ENCODE data around the gene ARHGEF2. TPM values are rescaled to one million over a fixed set of nuclear protein-coding genes. Genes with fewer than 3 reads are reported as not detected.

Gene ARHGEF2
- total and polyA plus RNA-seq, 2 experiments from 2014 or later: 30.1 to 46.9 TPM

DNA sequence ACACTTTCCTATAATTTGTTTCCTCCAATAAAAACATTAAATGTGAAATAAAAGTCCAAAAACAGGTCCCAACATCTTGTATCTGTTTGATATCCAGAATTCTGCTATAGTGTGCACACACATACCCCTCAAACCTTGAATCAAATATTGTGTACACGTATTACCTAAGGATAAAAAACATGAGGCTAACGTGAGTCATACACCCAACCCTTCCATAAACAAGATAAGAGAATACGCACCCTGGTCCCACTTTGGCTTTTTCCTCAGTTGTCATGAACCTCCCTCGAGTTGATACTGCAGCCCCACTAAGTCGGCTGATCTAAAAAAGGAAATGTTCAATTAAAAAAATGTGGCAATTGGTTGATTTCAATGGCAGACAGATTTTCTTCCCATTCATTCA, 49.3 kb downstream of the ARHGEF2 start:
- Histone ChIP-seq H3K4me2 (no peak overlapping the region), H3K27ac (peak overlapping the region; percentile 27), H3K36me3 (replicated peaks; ENCODE audit: insufficient read depth, low read depth) (peaks cover 6% of the 10 kb centered on the region), H2AFZ (no peak overlapping the region), H3K79me2 (peaks cover 84% of the 10 kb centered on the region), H3K4me1 (ENCODE audit: insufficient read depth) (peaks cover 26% of the 10 kb centered on the region), H3K4me3 (no peak overlapping the region), H3K9me3 (ENCODE audit: low read depth) (no peaks in the 10 kb centered on the region), H4K20me1 (ENCODE audit: insufficient read depth, poor library complexity, severe bottlenecking) (peaks cover 34% of the 10 kb centered on the region), H3K27me3 (no peaks in the 10 kb centered on the region), H3K9me2 (replicated peaks; ENCODE audit: insufficient read depth) (no peaks in the 10 kb centered on the region)
- no peak for DNase-seq (ENCODE audit: low spot score)
- 66% methylated on average over 5 of the region's 5 CpGs for WGBS (ENCODE audit: low lambda C conversion rate, missing lambda C conversion rate)
- TF ChIP-seq, protein P1, sequence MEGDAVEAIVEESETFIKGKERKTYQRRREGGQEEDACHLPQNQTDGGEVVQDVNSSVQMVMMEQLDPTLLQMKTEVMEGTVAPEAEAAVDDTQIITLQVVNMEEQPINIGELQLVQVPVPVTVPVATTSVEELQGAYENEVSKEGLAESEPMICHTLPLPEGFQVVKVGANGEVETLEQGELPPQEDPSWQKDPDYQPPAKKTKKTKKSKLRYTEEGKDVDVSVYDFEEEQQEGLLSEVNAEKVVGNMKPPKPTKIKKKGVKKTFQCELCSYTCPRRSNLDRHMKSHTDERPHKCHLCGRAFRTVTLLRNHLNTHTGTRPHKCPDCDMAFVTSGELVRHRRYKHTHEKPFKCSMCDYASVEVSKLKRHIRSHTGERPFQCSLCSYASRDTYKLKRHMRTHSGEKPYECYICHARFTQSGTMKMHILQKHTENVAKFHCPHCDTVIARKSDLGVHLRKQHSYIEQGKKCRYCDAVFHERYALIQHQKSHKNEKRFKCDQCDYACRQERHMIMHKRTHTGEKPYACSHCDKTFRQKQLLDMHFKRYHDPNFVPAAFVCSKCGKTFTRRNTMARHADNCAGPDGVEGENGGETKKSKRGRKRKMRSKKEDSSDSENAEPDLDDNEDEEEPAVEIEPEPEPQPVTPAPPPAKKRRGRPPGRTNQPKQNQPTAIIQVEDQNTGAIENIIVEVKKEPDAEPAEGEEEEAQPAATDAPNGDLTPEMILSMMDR (IDR thresholded peaks at IDR 0.05; ENCODE audit: poor library complexity): no peak
- no peak for TF ChIP-seq EZH2 (IDR thresholded peaks at IDR 0.05; ENCODE audit: borderline replicate concordance)
- TF ChIP-seq EZH2phosphoT487 (IDR thresholded peaks at IDR 0.05; ENCODE audit: low read depth, severe bottlenecking, unreplicated experiment): no peak

DNA sequence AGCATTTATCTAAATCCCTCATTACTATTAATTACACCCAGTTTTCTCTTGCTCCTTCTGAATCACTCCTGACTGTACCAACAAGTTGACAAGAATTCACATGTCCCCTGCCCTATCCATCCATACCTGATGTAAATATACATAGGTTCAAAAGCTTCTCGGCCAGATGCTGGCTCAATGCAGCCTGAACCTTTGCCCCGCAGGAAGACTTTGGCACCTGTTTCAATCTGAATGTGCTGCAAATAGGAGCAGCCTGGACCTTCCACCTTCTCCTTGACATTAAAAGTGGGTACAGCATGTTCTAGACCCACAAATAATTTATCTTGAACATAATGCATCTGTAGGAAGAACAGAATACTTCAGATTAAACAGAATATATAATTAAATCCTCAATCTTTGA, 52.8 kb downstream of the ARHGEF2 start:
- DNase-seq (ENCODE audit: low spot score): no peak
- Histone ChIP-seq H3K4me2 (no peak overlapping the region), H3K27ac (no peak overlapping the region), H2AFZ (no peak overlapping the region), H3K9me2 (replicated peaks; ENCODE audit: insufficient read depth) (no peaks in the 10 kb centered on the region), H4K20me1 (ENCODE audit: insufficient read depth, poor library complexity, severe bottlenecking) (peaks cover 10% of the 10 kb centered on the region), H3K79me2 (peaks cover 67% of the 10 kb centered on the region), H3K4me1 (ENCODE audit: insufficient read depth) (no peaks in the 10 kb centered on the region), H3K4me3 (no peak overlapping the region), H3K36me3 (replicated peaks; ENCODE audit: insufficient read depth, low read depth) (peaks cover 12% of the 10 kb centered on the region), H3K9me3 (ENCODE audit: low read depth) (no peaks in the 10 kb centered on the region), H3K27me3 (no peaks in the 10 kb centered on the region)
- WGBS (ENCODE audit: low lambda C conversion rate, missing lambda C conversion rate): 94% methylated on average over 2 of the region's 2 CpGs
- TF ChIP-seq, protein P1 (IDR thresholded peaks at IDR 0.05; ENCODE audit: poor library complexity): no peak
- TF ChIP-seq EZH2phosphoT487 (IDR thresholded peaks at IDR 0.05; ENCODE audit: low read depth, severe bottlenecking, unreplicated experiment): no peak

DNA sequence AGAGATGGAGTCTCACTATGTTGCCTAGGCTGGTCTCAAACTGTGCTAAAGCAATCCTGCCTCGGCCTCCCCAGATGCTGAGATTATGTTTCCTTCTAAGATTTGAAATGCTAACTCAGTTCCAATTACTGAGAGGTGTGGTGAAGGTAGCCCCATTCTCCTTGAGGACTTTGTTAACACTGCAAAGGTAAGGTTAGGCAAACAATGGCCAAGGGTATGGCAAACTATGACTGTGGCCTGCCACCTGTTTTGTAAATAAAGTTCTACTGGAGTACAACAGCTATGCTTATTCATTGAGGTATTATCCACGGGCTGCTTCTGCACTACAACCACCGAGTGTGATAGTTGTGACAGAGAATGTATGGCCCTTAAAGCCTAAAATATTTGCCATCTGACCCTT, 57.6 kb downstream of the ARHGEF2 start:
- Histone ChIP-seq H3K27me3 (no peaks in the 10 kb centered on the region), H4K20me1 (ENCODE audit: insufficient read depth, poor library complexity, severe bottlenecking) (no peaks in the 10 kb centered on the region), H3K9me2 (replicated peaks; ENCODE audit: insufficient read depth) (no peaks in the 10 kb centered on the region), H3K36me3 (replicated peaks; ENCODE audit: insufficient read depth, low read depth) (peaks cover 13% of the 10 kb centered on the region), H2AFZ (no peak overlapping the region), H3K79me2 (peaks cover 25% of the 10 kb centered on the region), H3K27ac (no peak overlapping the region), H3K4me1 (ENCODE audit: insufficient read depth) (no peaks in the 10 kb centered on the region), H3K4me3 (no peak overlapping the region), H3K9me3 (ENCODE audit: low read depth) (no peaks in the 10 kb centered on the region), H3K4me2 (no peak overlapping the region)
- no peak for DNase-seq (ENCODE audit: low spot score)
- 94% methylated on average over 3 of the region's 3 CpGs for WGBS (ENCODE audit: low lambda C conversion rate, missing lambda C conversion rate)
- TF ChIP-seq EZH2phosphoT487 (IDR thresholded peaks at IDR 0.05; ENCODE audit: low read depth, severe bottlenecking, unreplicated experiment) (no peak), EZH2 (IDR thresholded peaks at IDR 0.05; ENCODE audit: borderline replicate concordance) (no peak)
- TF ChIP-seq, protein P1 (IDR thresholded peaks at IDR 0.05; ENCODE audit: poor library complexity): no peak

DNA sequence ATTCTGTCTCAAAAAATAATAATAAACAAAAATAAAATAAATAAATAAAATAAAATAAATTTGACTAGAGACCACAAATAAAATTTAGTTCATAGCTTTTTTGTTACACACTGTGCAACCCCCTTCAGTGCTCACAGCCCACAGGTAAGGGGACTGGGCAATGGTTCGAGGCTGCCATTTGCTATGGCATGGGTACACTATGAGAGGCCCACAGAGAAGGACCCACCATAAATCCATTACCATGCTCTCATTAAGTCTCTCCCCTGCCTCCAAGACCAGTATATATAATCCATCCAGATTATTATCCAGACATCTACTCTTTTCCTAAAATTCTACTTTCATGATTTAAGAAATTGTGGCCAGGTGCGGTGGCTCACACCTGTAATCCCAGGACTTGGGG, 58.5 kb downstream of the ARHGEF2 start:
- Histone ChIP-seq H3K36me3 (replicated peaks; ENCODE audit: insufficient read depth, low read depth) (peaks cover 13% of the 10 kb centered on the region), H3K9me2 (replicated peaks; ENCODE audit: insufficient read depth) (no peaks in the 10 kb centered on the region), H3K4me2 (no peak overlapping the region), H3K9me3 (ENCODE audit: low read depth) (no peaks in the 10 kb centered on the region), H3K27me3 (no peaks in the 10 kb centered on the region), H4K20me1 (ENCODE audit: insufficient read depth, poor library complexity, severe bottlenecking) (no peaks in the 10 kb centered on the region), H3K79me2 (peaks cover 21% of the 10 kb centered on the region), H3K27ac (no peak overlapping the region), H3K4me3 (no peak overlapping the region), H2AFZ (no peak overlapping the region), H3K4me1 (ENCODE audit: insufficient read depth) (no peaks in the 10 kb centered on the region)
- DNase-seq (ENCODE audit: low spot score): no peak
- no peak for TF ChIP-seq EZH2phosphoT487 (IDR thresholded peaks at IDR 0.05; ENCODE audit: low read depth, severe bottlenecking, unreplicated experiment)
- TF ChIP-seq, protein P1 (IDR thresholded peaks at IDR 0.05; ENCODE audit: poor library complexity): no peak
- TF ChIP-seq EZH2 (IDR thresholded peaks at IDR 0.05; ENCODE audit: borderline replicate concordance): no peak
- 96% methylated on average over 2 of the region's 2 CpGs for WGBS (ENCODE audit: low lambda C conversion rate, missing lambda C conversion rate)

Measured in hepatocyte (in vitro differentiated cells).